Fibroblast of skin of right biceps (primary cell): Measurements from ENCODE around the gene CAMTA1.
"Not testable (repeated sequence)": the region's sequence is repeated elsewhere in the genome, so short reads cannot be mapped to it uniquely, and the experiment has no call there.

Source experiments
- DNase-seq: peaks from one replicate; pipeline ENCODE4 v3.0.0-alpha.2; 2013

The CAMTA1 gene

DNA sequence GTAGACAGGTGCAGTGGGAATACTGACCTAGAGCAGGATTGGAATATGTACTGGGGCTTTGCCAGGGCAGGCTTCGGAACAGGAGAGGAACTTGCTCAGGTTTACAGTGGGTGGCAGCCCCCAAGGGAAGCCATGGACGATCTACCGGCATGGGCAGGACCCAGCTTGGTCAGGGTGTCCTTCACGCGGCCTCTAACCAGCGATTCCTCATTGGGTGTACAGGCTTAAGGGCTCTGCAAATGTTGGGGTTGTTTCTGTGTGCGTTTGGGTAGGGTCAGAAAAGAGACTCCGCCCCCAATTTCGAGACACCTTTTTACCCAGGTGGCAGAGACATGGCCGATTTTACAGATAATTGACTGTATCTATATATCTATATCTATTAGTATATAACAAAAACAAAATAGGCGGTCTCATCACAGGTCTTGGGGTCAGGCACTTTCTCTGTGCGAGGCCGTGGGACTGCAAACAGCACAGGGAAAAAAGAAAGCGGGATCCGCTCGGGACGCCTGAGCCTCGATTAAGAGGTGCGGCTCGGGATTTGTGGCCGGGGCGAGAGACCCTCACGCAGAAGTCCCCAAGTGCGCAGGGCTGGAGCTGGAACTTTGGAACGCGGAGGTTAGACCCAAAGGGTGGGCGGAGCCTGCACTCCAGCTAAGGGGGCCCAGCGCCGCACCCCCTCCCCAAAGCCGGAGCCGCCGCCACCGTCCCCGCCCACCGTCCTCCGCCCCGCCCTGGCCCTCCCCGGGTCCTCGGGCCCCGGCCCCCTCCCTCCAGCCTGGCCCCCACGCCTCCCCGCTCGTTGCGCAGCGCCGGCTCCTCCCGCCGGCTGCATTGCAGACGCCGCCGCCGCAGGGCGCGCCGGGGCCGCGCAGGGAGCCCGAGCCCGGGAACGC lies 918.3 kb downstream of the CAMTA1 start:
- DNase-seq = no peak

DNA sequence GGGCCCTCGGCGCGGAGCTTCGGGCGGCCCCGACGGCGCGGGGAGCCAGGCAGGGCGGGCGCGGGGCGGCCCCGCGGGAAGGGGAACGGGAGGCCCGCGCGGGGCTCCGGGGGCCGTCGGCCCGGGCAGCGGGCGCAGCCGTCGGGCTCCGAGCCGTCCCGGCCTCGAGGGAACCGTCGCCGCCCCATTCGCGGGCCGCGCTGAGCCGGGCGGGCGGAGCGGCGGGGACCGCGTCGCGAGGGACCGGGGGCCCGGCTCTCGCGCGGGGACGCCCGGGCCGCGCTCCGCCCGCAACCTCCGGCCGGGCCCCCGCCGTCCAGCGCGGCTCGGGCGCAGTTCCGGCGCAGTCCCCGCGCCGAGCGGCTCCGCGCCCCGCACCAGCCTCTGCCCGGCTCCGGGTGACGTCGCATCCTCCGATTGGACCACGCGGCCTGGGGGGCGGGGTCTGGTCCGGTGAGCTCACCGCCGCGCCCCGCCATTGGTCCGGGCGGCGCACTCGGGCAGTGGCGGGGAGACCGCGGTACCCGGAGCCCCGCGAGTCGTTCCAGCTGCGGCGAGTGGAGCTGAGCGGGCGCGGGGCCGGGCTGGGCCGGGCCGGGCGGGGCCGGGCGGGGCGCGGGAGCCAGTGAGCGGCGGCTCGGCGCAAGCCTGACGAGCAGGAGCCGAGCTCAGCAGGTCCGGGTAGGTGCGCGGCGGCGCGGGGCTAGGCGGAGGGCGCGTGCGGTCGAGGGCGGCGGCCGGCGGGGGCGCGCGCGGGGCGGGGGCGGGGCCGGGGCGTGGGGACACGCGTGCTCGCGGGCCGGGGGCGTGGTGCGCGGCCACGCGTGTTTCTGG lies 919.2 kb downstream of the CAMTA1 start:
- DNase-seq = peak; percentile 87

- DNase-seq = no peak
These were observed 920.0 kb downstream of the CAMTA1 start for GRCh38 chr1:7705048-7705907.

DNA sequence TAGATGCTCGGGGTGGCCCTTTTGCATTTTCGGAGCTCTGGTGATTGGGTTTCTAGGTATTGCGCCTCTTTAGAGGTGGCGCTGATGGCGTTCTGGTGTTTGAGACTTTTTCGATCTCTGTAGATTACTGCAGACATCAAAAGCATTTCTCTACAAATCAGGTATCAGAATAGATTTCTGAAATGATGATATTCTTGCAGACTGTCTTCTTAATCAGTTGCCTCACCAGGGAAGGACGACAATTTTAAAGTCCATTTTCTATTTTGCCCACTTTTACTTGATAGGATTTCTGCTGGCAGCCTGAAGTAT lies 920.6 kb downstream of the CAMTA1 start:
- no peak for DNase-seq

DNA sequence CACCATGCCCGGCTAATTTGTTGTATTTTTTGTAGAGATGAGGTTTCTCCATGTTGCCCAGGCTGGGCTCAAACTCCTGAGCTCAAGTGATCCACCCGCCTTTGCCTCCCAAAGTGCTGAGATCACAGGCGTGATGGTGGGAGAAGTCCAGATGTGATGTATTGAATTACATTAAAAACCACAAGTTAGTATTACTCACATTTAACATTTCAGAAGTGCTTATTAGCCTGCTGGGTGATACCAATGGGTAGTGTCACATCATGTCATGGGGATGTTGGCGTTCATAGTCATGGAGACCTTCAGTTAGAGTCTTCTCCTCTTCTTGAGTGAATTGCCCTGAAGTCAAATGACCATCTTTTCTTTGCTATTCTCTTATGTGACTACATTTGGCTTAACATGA lies 922.3 kb downstream of the CAMTA1 start:
- DNase-seq = peak; percentile 46

GRCh38 chr1:7708065-7708464 lies 922.8 kb downstream of the CAMTA1 start:
- DNase-seq = not testable (repeated sequence)

- no peak for DNase-seq
These were observed 925.6 kb downstream of the CAMTA1 start for GRCh38 chr1:7710859-7711258.

GRCh38 chr1:7712731-7713323 lies 927.6 kb downstream of the CAMTA1 start:
- DNase-seq = no peak

DNA sequence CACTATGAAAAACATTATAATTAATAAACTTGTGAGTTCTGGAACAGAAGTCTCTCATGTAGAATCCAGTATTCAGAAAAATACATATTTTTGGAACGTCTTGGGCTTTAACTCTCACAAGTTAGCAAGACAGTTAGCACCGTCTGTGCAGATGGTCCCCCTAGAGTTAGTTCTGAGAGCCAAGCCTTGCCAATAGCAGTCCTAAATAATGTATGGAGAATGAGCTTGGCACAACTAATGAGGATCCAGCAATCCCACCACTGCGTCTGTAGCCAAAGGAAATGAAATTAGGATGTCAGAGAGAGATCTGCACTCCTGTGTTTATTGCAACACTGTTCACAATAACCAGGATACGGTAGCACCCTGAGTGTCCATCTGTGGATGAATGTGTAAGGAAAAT lies 931.3 kb downstream of the CAMTA1 start:
- no peak for DNase-seq

- no peak for DNase-seq
These were observed 932.6 kb downstream of the CAMTA1 start for GRCh38 chr1:7717748-7718368.

DNA sequence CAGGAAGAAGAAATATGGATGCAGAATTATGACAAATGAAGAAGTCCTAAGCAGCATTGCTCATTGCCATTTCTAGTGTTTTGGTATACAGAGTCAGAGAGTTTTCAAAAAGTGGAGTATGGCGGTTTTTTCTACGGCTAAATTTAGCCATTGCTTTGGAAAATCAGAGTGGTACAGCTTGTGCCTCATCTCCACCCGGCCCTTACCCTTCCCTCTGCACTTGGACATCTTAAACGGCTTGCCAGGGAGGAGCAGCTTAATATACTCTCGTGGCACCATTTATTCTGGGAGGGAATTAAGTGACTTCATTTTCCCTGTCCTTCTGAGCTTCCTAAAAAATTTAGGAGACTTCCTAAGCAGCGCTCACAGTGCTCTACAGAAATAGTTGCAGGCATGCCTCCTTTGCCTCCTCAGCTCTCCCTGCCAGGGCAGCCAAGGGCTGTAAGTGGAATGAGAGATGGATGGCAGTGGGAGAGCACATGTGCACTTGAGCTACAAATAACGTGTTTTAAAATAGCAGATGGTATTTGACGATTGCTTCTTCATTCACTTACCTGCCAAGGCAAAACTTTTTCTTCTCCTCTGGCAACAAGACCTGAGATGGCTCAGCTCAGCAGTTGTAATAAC lies 934.3 kb downstream of the CAMTA1 start:
- DNase-seq = no peak

DNA sequence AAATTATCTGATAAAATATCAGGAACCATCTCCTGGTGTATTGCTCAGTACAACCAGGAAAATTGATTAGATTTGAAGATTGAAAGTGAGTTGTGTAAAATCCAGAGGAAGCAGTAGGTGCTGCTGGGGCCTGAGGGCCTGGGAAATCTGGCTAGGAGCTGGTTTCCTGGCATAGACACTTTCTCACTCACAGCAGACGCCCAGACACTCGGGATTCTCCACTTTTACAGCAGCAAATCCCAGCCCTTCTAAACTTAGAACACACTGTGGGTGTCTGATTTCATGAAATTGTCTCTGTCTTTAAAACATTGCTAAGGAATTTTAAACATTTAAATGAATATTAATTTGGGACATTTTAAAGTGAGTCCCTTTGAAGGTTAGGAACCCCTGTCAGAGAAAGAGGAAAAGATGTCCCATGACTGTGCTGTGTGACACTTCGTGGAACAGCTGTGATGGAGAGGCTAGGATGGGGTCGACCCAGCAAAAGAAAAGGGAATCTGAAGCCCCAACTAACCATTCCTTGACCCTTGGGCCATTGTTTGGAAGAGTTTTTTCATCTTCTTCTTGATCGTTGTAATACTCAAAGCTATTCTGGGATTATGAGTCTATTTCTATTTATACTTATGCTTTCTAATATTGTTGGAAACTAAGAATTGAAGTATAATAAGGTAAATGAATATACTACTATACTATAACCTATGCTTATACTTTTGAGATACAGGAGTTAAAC lies 936.9 kb downstream of the CAMTA1 start:
- DNase-seq = no peak

- no peak for DNase-seq
These were observed 937.4 kb downstream of the CAMTA1 start for GRCh38 chr1:7722670-7723012.

- no peak for DNase-seq
These were observed 941.4 kb downstream of the CAMTA1 start for GRCh38 chr1:7726623-7727022.

DNA sequence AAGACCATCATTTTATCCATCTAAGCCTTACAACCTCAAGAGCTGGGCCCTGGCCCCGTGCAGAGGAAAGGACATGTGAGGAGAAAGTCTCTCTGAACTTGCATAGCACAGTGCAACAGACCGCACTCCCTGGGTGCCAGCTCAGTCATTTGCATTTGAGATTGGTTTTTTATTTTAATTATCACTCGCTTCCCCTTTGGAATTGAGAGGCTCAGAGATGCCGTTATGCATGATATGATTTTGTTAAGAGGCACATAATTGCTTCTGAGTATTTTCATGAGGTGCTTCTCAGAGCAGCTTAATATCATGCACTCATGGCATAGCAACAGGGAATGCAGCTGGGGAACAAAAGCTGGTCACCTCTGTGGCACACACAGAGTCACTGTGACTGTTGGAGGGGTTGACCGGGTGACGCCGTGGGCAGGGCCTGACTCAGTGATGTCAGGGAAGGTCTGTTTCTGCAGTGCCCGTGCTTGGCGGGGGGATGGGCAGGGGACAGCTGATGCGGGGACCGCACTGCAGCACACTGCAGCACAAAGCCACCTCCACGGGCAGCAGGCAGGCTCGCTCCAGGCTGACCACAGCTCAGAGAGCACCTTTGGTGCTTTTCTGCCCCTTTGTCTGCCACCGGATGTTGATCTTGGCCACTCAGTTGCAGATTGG lies 942.7 kb downstream of the CAMTA1 start:
- DNase-seq = no peak

- no peak for DNase-seq
These were observed 944.5 kb downstream of the CAMTA1 start for GRCh38 chr1:7729761-7730160.

- no peak for DNase-seq
These were observed 947.1 kb downstream of the CAMTA1 start for GRCh38 chr1:7732331-7732730.

DNA sequence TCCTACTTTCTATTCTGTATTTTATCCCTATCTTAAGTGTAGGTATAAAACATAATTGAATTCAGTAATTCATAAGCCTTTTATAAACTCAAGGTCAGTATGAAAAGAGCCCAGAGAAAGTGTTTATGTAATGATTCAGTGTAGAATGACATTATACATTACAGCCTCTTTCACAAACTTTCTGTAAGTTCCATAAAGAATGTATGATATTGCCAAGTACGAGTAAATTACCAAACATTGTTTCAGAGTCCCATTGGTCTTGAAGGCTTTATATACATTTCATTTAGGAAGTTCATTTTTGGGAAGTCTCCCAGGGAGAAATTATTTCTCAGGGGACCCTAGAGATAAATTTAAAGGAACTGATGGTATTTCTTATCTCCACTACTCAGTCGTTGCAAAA lies 948.0 kb downstream of the CAMTA1 start:
- peak; percentile 40 for DNase-seq

DNA sequence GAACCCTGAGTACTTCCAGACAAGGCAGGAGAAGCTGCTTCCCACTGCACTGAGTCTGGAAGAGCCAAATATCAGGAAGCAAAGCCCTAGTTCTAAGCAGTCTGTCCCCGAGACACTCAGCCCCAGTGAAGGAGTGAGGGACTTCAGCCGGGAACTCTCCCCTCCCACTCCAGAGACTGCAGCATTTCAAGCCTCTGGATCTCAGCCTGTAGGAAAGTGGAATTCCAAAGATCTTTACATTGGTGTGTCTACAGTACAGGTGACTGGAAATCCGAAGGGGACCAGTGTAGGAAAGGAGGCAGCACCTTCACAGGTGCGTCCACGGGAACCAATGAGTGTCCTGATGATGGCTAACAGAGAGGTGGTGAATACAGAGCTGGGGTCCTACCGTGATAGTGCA lies 952.8 kb downstream of the CAMTA1 start:
- no peak for DNase-seq

- DNase-seq = no peak
These were observed 958.1 kb downstream of the CAMTA1 start for GRCh38 chr1:7743346-7743745.

DNA sequence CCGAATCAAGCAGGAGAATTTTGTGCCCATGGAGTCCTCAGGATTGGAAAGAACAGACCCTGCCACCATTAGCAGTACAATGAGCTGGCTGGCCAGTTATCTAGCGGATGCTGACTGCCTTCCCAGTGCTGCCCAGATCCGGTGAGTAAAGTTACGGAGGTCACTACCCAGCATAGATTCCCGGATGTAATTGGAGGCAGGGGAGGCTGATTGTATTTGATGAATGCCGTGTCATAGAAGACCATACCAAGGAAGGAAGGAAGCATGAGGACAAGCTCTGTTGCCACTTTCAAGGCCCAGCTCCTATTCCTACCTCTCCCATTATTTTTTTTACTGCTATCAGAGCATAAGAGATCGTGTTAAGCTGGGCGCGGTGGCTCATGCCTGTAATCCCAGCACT lies 959.6 kb downstream of the CAMTA1 start:
- no peak for DNase-seq
